HG02981 (cell line): ENCODE data around the gene SCAMP2.
A peak's percentile ranks its signal among the peaks of the same experiment; 100 is the strongest.
"Not testable (repeated sequence)": the region's sequence is repeated elsewhere in the genome, so short reads cannot be mapped to it uniquely, and the experiment has no call there.

Experiments
- ATAC-seq: cut with Tn5 transposase; IDR thresholded peaks from one replicate; pipeline ENCODE4 v1.9.1; 2021; ENCODE audit warnings: mild to moderate bottlenecking, moderate library complexity; ENCODE audit not compliant: unreplicated experiment

SCAMP2 gene

GRCh38 chr15:74891469-74891868 is 18.3 kb upstream of the SCAMP2 start:
- no peak for ATAC-seq

- ATAC-seq: no peak
Observed at GRCh38 chr15:74890665-74890960, 17.4 kb upstream of the SCAMP2 start.

GRCh38 chr15:74889883-74890664 is 16.9 kb upstream of the SCAMP2 start, which contains the start of gene MPI:
TSS of gene MPI (plus strand) at chr15:74890042. CDS start at chr15:74890074, 32 bp downstream.
- ATAC-seq: peak; percentile 92

- ATAC-seq: peak; percentile 28
Observed at GRCh38 chr15:74889390-74889882, 16.3 kb upstream of the SCAMP2 start.

- ATAC-seq: no peak
Observed at GRCh38 chr15:74888716-74889115, 15.6 kb upstream of the SCAMP2 start.

- ATAC-seq: not testable (repeated sequence)
Observed at GRCh38 chr15:74887537-74888193, 14.5 kb upstream of the SCAMP2 start.

GRCh38 chr15:74885461-74885860 is 12.3 kb upstream of the SCAMP2 start:
- ATAC-seq: no peak

GRCh38 chr15:74884428-74885223 is 11.5 kb upstream of the SCAMP2 start:
- ATAC-seq: peak; percentile 10

GRCh38 chr15:74882528-74882927 is 9.4 kb upstream of the SCAMP2 start:
- no peak for ATAC-seq

- no peak for ATAC-seq
Observed at GRCh38 chr15:74878273-74878672, 5.1 kb upstream of the SCAMP2 start.

GRCh38 chr15:74873756-74874424 is 725 bp upstream of the SCAMP2 start:
- ATAC-seq: peak; percentile 6

GRCh38 chr15:74872702-74873035 is 496 bp downstream of the SCAMP2 start:
- ATAC-seq: no peak

GRCh38 chr15:74870436-74871215 is 2.5 kb downstream of the SCAMP2 start:
- ATAC-seq: no peak

- ATAC-seq: peak; percentile 47
Observed at GRCh38 chr15:74869726-74870407, 3.3 kb downstream of the SCAMP2 start.

- ATAC-seq: no peak
Observed at GRCh38 chr15:74869372-74869725, 3.8 kb downstream of the SCAMP2 start.

GRCh38 chr15:74868059-74868458 is 5.1 kb downstream of the SCAMP2 start:
- ATAC-seq: no peak

GRCh38 chr15:74867466-74868038 is 5.6 kb downstream of the SCAMP2 start:
- no peak for ATAC-seq

- ATAC-seq: no peak
Observed at GRCh38 chr15:74866090-74866489, 7.1 kb downstream of the SCAMP2 start.

GRCh38 chr15:74865316-74865715 is 7.8 kb downstream of the SCAMP2 start:
- ATAC-seq: no peak
